ENCODE measurements around the gene IVD. TPM values are rescaled to one million over a fixed set of nuclear protein-coding genes. Genes with fewer than 3 reads are reported as not detected.
A peak's percentile ranks its signal among the peaks of the same experiment; 100 is the strongest.

Gene IVD
- total RNA-seq, 1 donor from 2014 or later: 33.4 TPM

DNA sequence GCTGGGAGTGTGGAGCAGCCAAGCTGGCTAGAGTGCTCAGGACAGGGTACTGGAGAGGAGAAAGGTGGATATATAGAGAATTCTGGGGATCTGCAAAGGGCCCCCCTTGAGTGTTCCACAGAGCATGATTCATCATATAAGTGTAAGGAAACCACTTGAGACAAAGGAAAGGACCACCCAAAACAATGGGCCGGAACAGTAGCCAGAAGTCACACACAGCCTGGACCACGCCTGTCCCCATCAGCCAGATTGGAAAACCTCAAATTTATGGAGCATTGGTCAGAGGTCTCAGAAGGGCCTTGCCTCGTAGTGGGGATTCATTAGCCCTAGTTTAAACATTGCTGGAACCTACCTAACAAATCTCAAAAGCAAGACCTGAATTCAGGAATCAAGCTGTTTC, 28.0 kb upstream of the IVD start:
- Histone ChIP-seq H3K4me1 (ENCODE audit: control insufficient read depth in 3 of 3, insufficient read depth in 3 of 3, low read length in 3 of 3) (peaks cover 7 to 14% (median 10%) of the 10 kb centered on the region in 3 donors), H3K36me3 (ENCODE audit: control insufficient read depth in 3 of 3, insufficient read depth in 3 of 3, low read length in 3 of 3) (no peaks in the 10 kb centered on the region), H3K27ac (ENCODE audit: low read depth, low read length) (no peak overlapping the region), H3K4me3 (ENCODE audit: low read length in 3 of 3) (no peak overlapping the region), H3K9ac (ENCODE audit: low read depth in 1 of 3, low read length in 3 of 3) (no peak overlapping the region), H3K9me3 (ENCODE audit: control insufficient read depth in 3 of 3, low read length in 3 of 3) (no peaks in the 10 kb centered on the region), H3K27me3 (ENCODE audit: control insufficient read depth in 3 of 3, insufficient read depth in 3 of 3, low read length in 3 of 3) (no peaks in the 10 kb centered on the region)

DNA sequence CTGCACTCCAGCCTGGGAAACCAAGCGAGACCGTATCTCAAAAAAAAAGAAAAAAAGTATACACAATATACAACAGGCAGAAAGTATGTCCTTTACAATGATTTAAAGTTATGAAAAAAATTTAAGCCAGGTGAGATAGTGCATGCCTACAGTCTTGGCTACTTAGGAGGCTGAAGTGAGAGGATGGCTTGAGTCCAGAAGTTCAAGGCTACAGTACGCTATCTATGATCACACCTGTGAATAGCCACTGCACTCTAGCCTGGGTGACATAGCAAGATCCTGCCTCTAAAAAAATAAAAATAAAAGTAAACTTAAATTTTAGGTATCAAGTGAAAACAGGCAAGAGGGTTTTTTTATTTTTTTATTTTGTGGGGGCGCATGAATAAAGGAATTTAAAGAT, 26.2 kb upstream of the IVD start:
- Histone ChIP-seq H3K27ac (ENCODE audit: low read depth, low read length) (peak overlapping the region; percentile 26), H3K4me1 (ENCODE audit: control insufficient read depth in 3 of 3, insufficient read depth in 3 of 3, low read length in 3 of 3) (peaks cover 16 to 24% (median 16%) of the 10 kb centered on the region in 3 donors), H3K4me3 (ENCODE audit: low read length in 3 of 3) (no peak overlapping the region), H3K9me3 (ENCODE audit: control insufficient read depth in 3 of 3, low read length in 3 of 3) (no peaks in the 10 kb centered on the region), H3K9ac (ENCODE audit: low read depth in 1 of 3, low read length in 3 of 3) (no peak overlapping the region), H3K27me3 (ENCODE audit: control insufficient read depth in 3 of 3, insufficient read depth in 3 of 3, low read length in 3 of 3) (no peaks in the 10 kb centered on the region), H3K36me3 (ENCODE audit: control insufficient read depth in 3 of 3, insufficient read depth in 3 of 3, low read length in 3 of 3) (no peaks in the 10 kb centered on the region)

DNA sequence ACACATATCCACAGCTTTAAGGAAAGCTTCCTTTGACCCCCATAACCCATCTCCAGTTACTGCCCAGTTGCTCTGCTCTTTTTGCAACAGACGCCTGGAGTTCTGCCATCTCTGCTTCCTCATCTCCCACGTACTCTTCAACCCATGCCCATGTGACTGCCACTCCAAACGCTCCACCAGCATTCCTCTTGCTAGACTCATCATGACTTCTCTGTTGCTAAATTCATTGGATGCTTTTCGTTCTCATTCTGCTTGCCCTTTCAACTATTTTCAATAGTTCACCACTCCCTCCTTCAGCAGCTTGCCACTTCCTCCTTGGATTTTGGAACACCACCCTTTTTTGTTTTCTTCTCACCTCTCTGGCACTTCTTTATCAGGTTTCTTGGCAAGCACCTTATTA, 25.7 kb upstream of the IVD start:
- Histone ChIP-seq H3K36me3 (ENCODE audit: control insufficient read depth in 3 of 3, insufficient read depth in 3 of 3, low read length in 3 of 3) (no peaks in the 10 kb centered on the region), H3K4me1 (ENCODE audit: control insufficient read depth in 3 of 3, insufficient read depth in 3 of 3, low read length in 3 of 3) (peaks cover 16 to 24% (median 16%) of the 10 kb centered on the region in 3 donors), H3K9me3 (ENCODE audit: control insufficient read depth in 3 of 3, low read length in 3 of 3) (no peaks in the 10 kb centered on the region), H3K9ac (ENCODE audit: low read depth in 1 of 3, low read length in 3 of 3) (no peak overlapping the region), H3K4me3 (ENCODE audit: low read length in 3 of 3) (no peak overlapping the region), H3K27me3 (ENCODE audit: control insufficient read depth in 3 of 3, insufficient read depth in 3 of 3, low read length in 3 of 3) (no peaks in the 10 kb centered on the region), H3K27ac (ENCODE audit: low read depth, low read length) (peak overlapping the region; percentile 26)

DNA sequence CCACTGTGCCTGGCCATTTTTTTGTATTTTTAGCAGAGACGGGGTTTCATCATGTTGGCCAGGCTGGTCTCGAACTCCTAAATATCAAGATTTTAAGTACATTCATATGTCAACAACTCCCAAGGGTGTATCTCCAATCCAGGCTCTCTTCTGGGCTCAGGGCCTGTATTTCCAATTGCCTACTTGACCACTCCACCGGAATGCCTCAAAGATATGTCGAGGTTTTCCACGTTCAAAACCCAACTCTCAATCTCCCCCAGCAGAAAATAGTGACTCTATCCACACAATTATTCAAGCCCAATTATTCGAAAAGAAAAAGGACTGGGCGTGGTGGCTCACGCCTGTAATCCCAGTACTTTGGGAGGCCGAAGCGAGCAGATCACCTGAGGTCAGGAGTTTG, 25.0 kb upstream of the IVD start:
- Histone ChIP-seq H3K4me1 (ENCODE audit: control insufficient read depth in 3 of 3, insufficient read depth in 3 of 3, low read length in 3 of 3) (peaks cover 16 to 24% (median 16%) of the 10 kb centered on the region in 3 donors), H3K36me3 (ENCODE audit: control insufficient read depth in 3 of 3, insufficient read depth in 3 of 3, low read length in 3 of 3) (no peaks in the 10 kb centered on the region), H3K27ac (ENCODE audit: low read depth, low read length) (no peak overlapping the region), H3K9me3 (ENCODE audit: control insufficient read depth in 3 of 3, low read length in 3 of 3) (no peaks in the 10 kb centered on the region), H3K27me3 (ENCODE audit: control insufficient read depth in 3 of 3, insufficient read depth in 3 of 3, low read length in 3 of 3) (no peaks in the 10 kb centered on the region), H3K4me3 (ENCODE audit: low read length in 3 of 3) (no peak overlapping the region), H3K9ac (ENCODE audit: low read depth in 1 of 3, low read length in 3 of 3) (no peak overlapping the region)

DNA sequence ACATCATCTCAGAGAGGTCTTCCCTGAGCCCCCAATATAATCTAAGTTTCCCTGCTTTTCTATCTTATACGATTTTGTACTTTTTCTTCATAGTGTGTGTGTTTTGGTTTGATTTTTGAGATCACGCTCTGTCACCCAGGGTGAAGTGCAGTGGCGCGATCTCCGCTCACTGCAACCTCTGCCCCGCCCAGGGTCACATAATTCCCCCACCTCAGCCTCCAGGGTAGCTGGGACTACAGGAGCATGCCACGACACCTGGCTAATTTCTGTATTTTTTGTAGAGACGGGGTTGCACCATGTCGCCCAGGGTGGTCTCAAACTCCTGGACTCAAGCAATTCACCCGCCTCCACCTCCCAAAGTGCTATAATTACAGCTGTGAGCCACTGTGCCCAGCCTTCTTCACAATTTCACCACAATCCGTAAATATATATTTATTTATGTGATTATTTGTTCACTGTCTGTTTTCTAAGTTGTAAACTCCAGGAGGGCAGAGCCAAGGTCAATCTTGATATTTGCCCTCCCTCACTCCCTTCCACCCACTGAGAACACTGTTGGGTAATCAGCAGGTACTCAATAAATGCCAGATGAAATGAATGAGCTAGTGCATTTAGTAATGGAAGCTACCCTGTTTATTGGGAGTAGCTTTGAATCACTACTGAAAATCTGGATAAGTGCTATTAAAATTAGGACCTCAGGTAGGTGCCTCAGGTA, 23.6 kb upstream of the IVD start:
- H3K27ac ChIP-seq (ENCODE audit: low read depth, low read length): no peak overlapping the region

DNA sequence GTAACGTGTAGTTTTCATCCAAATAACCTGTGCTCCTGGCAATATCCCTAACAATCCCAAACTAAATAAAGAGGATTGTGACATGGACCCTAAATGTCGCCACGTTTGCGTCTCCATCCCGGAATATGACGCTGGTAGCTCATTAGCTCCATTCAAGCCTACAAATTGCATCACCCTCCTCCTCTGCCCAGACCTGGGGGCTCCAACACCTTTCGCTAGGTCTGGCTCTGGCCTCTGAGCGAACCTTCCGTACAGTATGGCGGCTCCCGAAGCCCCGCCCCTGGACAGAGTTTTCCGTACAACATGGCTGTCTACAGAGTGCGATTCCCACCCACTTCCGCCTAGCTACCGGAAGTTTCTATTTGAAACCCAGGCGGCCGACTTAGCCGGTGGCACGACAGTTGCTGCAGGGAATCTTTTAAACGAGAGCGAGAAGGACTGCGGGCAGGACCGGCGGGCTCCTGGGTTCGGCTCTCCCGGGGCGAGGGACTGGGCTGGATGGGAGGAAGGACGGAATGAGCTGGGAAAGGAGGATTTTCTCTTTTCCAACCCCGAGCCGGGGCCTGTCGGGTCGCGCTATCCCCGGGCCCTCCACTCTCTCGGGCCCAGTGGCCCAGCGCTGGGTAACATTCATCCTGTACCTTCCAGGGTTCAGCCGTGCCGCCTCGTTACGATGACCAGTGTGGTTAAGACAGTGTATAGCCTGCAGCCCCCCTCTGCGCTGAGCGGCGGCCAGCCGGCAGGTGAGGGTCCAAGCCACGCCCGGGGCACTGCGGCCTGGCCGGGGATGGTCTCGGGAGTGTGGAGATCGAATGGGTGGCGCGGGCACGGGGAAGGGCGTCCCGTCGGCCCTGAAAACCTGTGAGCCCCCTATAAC, 22.8 kb upstream of the IVD start, which contains the start of gene KNSTRN:
KNSTRN (plus strand) TSS at position 142 of the 877 bp plus-strand sequence; CDS start at position 257, 115 bp downstream.
- peaks cover 10 to 12% (median 11%) of the 10 kb centered on the region in 3 donors for H3K36me3 ChIP-seq (ENCODE audit: control insufficient read depth in 3 of 3, insufficient read depth in 3 of 3, low read length in 3 of 3)
- H3K4me1 ChIP-seq (ENCODE audit: control insufficient read depth in 3 of 3, insufficient read depth in 3 of 3, low read length in 3 of 3): peaks cover 16 to 24% (median 16%) of the 10 kb centered on the region in 3 donors
- H3K9me3 ChIP-seq (ENCODE audit: control insufficient read depth in 3 of 3, low read length in 3 of 3): no peaks in the 10 kb centered on the region
- peak within 1 kb of the TSS; percentile 84 to 93 (median 89) for H3K4me3 ChIP-seq (ENCODE audit: low read length in 3 of 3)
- H3K9ac ChIP-seq (ENCODE audit: low read depth in 1 of 3, low read length in 3 of 3): peak within 1 kb of the TSS; percentile 88 to 93 (median 91)
- no peaks in the 10 kb centered on the region for H3K27me3 ChIP-seq (ENCODE audit: control insufficient read depth in 3 of 3, insufficient read depth in 3 of 3, low read length in 3 of 3)
- H3K27ac ChIP-seq (ENCODE audit: low read depth, low read length): peak within 1 kb of the TSS; percentile 11

More for the DNA sequence above, 23.6 kb upstream of the IVD start:
- peaks cover 6 to 8% (median 7%) of the 10 kb centered on the region in 3 donors for H3K36me3 ChIP-seq (ENCODE audit: control insufficient read depth in 3 of 3, insufficient read depth in 3 of 3, low read length in 3 of 3)
- H3K9ac ChIP-seq (ENCODE audit: low read depth in 1 of 3, low read length in 3 of 3): no peak overlapping the region
- H3K27me3 ChIP-seq (ENCODE audit: control insufficient read depth in 3 of 3, insufficient read depth in 3 of 3, low read length in 3 of 3): no peaks in the 10 kb centered on the region
- no peaks in the 10 kb centered on the region for H3K9me3 ChIP-seq (ENCODE audit: control insufficient read depth in 3 of 3, low read length in 3 of 3)
- peaks cover 16 to 24% (median 16%) of the 10 kb centered on the region in 3 donors for H3K4me1 ChIP-seq (ENCODE audit: control insufficient read depth in 3 of 3, insufficient read depth in 3 of 3, low read length in 3 of 3)
- peak overlapping the region in 2 of 3 donors; percentile 89 to 93 for H3K4me3 ChIP-seq (ENCODE audit: low read length in 3 of 3)

DNA sequence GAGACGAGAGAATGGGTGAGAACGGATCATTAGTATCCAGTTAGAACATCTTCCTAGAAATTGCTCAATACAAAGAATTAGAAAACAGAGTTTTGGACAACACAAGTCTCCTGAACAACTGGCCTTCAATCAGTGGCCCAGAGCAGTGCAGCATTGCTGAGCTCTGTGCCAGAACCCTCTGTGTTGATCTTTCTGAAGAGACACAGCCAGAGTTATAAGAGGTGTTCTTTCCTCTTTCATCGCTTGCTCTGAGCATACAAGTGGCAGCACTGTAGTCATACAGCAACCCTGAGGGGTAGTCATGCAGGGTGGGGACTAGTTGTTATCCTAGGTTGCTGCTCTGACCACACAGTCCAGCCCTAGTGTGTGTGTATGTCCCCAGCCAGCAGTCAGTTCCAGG, 19.1 kb upstream of the IVD start:
- no peaks in the 10 kb centered on the region for H3K27me3 ChIP-seq (ENCODE audit: control insufficient read depth in 3 of 3, insufficient read depth in 3 of 3, low read length in 3 of 3)
- H3K27ac ChIP-seq (ENCODE audit: low read depth, low read length): no peak overlapping the region
- no peaks in the 10 kb centered on the region for H3K9me3 ChIP-seq (ENCODE audit: control insufficient read depth in 3 of 3, low read length in 3 of 3)
- H3K4me3 ChIP-seq (ENCODE audit: low read length in 3 of 3): no peak overlapping the region
- peaks cover 10 to 28% (median 21%) of the 10 kb centered on the region in 3 donors for H3K36me3 ChIP-seq (ENCODE audit: control insufficient read depth in 3 of 3, insufficient read depth in 3 of 3, low read length in 3 of 3)
- no peak overlapping the region for H3K9ac ChIP-seq (ENCODE audit: low read depth in 1 of 3, low read length in 3 of 3)
- peaks cover 10 to 16% (median 12%) of the 10 kb centered on the region in 3 donors for H3K4me1 ChIP-seq (ENCODE audit: control insufficient read depth in 3 of 3, insufficient read depth in 3 of 3, low read length in 3 of 3)

DNA sequence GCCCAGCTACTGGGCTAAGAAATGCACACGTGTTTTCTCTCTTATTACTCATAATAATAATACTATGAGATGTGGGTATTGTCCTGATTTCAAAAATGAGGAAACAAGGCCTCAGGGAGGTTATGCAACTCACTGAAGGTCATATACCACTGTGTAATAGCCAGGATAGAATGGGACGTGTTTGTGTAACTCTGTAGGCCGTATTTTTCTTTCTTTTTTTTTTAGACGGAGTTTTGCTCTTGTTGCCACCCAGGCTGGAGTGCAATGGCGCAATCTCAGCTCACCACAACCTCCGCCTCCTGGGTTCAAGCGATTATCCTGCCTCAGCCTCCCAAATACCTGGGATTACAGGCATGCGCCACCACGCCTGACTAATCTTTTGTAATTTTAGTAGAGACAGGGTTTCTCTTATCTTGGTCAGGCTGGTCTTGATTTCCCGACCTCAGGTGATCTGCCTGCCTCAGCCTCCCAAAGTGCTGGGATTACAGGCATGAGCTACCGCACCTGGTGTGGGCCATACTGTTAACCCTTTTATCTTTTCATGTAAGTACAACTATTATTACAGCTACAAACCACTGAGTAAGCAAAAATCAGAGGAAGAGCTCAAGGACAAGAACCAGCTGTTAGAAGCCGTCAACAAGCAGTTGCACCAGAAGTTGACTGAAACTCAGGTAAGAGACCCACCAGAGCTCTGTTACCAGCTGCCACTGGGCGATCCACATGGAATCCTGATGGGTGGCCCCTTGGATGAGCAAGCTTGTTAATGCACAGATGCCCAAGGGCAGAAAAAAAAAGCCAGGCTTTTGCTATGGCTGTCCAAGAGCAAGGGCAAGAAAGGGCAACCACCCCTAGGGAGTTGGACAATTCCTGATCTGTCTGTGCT, 16.4 kb upstream of the IVD start:
- Histone ChIP-seq H3K4me3 (ENCODE audit: low read length in 3 of 3) (no peak overlapping the region), H3K36me3 (ENCODE audit: control insufficient read depth in 3 of 3, insufficient read depth in 3 of 3, low read length in 3 of 3) (peaks cover 18 to 51% (median 28%) of the 10 kb centered on the region in 3 donors), H3K4me1 (ENCODE audit: control insufficient read depth in 3 of 3, insufficient read depth in 3 of 3, low read length in 3 of 3) (no peaks in the 10 kb centered on the region), H3K27me3 (ENCODE audit: control insufficient read depth in 3 of 3, insufficient read depth in 3 of 3, low read length in 3 of 3) (no peaks in the 10 kb centered on the region), H3K27ac (ENCODE audit: low read depth, low read length) (no peak overlapping the region), H3K9me3 (ENCODE audit: control insufficient read depth in 3 of 3, low read length in 3 of 3) (no peaks in the 10 kb centered on the region), H3K9ac (ENCODE audit: low read depth in 1 of 3, low read length in 3 of 3) (no peak overlapping the region)

DNA sequence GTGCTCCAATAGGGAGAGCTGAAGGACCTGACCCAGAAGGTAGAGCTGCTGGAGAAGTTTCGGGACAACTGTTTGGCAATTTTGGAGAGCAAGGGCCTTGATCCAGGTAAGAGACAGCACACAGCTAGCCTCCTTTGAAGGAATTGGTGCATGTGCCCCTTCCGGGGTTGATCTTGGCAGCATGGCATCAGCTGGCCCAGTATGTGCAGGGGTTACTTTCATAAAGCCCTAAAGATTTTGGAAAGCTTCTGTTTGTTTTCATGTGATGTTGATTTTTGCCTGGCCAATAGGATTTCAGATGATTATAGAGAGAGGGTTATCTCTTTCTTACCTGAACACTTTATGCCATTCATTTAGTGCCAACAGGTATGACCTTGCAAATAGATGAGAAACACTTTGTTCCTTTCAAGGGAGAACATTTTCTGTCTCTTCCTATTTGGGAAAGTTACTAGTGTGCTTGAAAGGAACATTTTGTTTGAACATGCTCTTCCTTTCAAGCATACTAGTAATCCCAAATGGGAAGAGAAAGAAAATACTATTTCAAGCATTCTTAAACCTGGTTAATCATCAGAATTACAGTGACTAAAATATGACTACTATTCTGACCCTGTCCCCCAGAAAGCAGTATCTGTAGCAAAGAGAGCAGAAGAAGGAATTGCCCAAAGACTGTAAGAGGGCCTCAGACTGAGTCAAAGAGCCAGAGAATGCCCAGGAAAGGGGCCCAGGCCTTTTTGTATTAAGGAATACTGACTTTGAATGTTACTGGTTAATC, 15.6 kb upstream of the IVD start:
- peaks cover 18 to 53% (median 28%) of the 10 kb centered on the region in 3 donors for H3K36me3 ChIP-seq (ENCODE audit: control insufficient read depth in 3 of 3, insufficient read depth in 3 of 3, low read length in 3 of 3)

More for the DNA sequence above, 15.6 kb upstream of the IVD start:
- Histone ChIP-seq H3K27me3 (ENCODE audit: control insufficient read depth in 3 of 3, insufficient read depth in 3 of 3, low read length in 3 of 3) (no peaks in the 10 kb centered on the region), H3K4me3 (ENCODE audit: low read length in 3 of 3) (no peak overlapping the region), H3K27ac (ENCODE audit: low read depth, low read length) (no peak overlapping the region), H3K9ac (ENCODE audit: low read depth in 1 of 3, low read length in 3 of 3) (no peak overlapping the region), H3K4me1 (ENCODE audit: control insufficient read depth in 3 of 3, insufficient read depth in 3 of 3, low read length in 3 of 3) (no peaks in the 10 kb centered on the region), H3K9me3 (ENCODE audit: control insufficient read depth in 3 of 3, low read length in 3 of 3) (no peaks in the 10 kb centered on the region)

Measured in skeletal muscle tissue (tissue), 4 donors.